OCI-LY1 (cell line): ENCODE data around the gene LBH.

Experiments
- EZH2 ChIP-seq: fragments of 200-600 bp; sonication (generic), shearing (Covaris generic); IDR thresholded peaks from 2 replicates; pipeline ENCODE4 v1.8.0; 2017; ENCODE audit warnings: borderline replicate concordance, mixed run types, mild to moderate bottlenecking, antibody characterized with exemption, low read length, moderate library complexity, mixed read lengths
- TF ChIP-seq, protein P1 (sequence below): fragments of 200-600 bp; sonication (generic), shearing (Covaris generic); IDR thresholded peaks from 2 replicates; pipeline ENCODE4 v1.5.1; 2017; ENCODE audit warnings: mild to moderate bottlenecking, antibody characterized with exemption, low read length, moderate library complexity, mixed read lengths

DNA sequence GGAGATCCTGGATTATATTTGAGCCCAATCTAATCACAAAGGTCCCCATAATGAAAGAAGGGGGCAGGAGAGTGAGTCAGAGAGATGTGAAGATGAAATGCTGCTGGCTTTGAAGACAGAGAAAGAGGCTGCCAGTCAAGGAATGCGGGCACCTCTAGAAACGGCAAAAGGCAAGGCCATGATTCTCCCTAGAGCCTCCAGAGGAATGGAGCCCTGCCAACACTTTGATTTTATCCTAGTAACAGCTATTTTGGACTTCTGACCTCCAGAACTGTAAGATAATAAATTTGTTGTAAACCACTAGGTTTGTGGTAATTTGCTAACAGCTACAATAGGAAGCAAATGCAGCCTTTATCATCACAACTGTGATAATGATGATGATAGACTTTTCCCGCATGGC is 32.9 kb downstream of the LBH start:
- no peak for TF ChIP-seq EZH2
- TF ChIP-seq, protein P1, sequence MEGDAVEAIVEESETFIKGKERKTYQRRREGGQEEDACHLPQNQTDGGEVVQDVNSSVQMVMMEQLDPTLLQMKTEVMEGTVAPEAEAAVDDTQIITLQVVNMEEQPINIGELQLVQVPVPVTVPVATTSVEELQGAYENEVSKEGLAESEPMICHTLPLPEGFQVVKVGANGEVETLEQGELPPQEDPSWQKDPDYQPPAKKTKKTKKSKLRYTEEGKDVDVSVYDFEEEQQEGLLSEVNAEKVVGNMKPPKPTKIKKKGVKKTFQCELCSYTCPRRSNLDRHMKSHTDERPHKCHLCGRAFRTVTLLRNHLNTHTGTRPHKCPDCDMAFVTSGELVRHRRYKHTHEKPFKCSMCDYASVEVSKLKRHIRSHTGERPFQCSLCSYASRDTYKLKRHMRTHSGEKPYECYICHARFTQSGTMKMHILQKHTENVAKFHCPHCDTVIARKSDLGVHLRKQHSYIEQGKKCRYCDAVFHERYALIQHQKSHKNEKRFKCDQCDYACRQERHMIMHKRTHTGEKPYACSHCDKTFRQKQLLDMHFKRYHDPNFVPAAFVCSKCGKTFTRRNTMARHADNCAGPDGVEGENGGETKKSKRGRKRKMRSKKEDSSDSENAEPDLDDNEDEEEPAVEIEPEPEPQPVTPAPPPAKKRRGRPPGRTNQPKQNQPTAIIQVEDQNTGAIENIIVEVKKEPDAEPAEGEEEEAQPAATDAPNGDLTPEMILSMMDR, result no peak
